Measurements from ENCODE around the gene OR5V1.
"Not testable (repeated sequence)": the region's sequence is repeated elsewhere in the genome, so short reads cannot be mapped to it uniquely, and the experiment has no call there.

Gene OR5V1

GRCh38 chr6:29368765-29369164 is at the start of gene OR5V1:
Gene OR5V1, minus strand, starts transcription at chr6:29368865. Its CDS starts 12,670 bp downstream, at chr6:29356195.
- no peak for DNase-seq (ENCODE audit: low spot score)

- DNase-seq (ENCODE audit: low spot score), result no peak
Observed at GRCh38 chr6:29414588-29414987, 45.9 kb upstream of the OR5V1 start, which contains the start of gene OR12D1. Gene OR12D1, plus strand, starts transcription at chr6:29414928.

GRCh38 chr6:29403801-29404200 is 35.1 kb upstream of the OR5V1 start:
- no peak for DNase-seq (ENCODE audit: low spot score)

GRCh38 chr6:29399525-29399924 is 30.9 kb upstream of the OR5V1 start:
- DNase-seq (ENCODE audit: low spot score), result no peak

- no peak for DNase-seq (ENCODE audit: low spot score)
Observed at GRCh38 chr6:29395331-29395730, 26.7 kb upstream of the OR5V1 start, which contains the start of gene OR12D2. Gene OR12D2, plus strand, starts transcription at chr6:29395631. Its CDS starts 1,069 bp downstream, at chr6:29396700.

- DNase-seq (ENCODE audit: low spot score), result no peak
Observed at GRCh38 chr6:29388533-29388932, 19.9 kb upstream of the OR5V1 start.

- no peak for DNase-seq (ENCODE audit: low spot score)
Observed at GRCh38 chr6:29376003-29376402, 7.3 kb upstream of the OR5V1 start.

GRCh38 chr6:29375191-29375590 is 6.5 kb upstream of the OR5V1 start, which contains the start of gene OR12D3:
Gene OR12D3, minus strand, starts transcription at chr6:29375291. Its CDS starts 4 bp downstream, at chr6:29375287.
- no peak for DNase-seq (ENCODE audit: low spot score)

- DNase-seq (ENCODE audit: low spot score), result no peak
Observed at GRCh38 chr6:29355603-29356002, 13.1 kb downstream of the OR5V1 start.

- DNase-seq (ENCODE audit: low spot score), result no peak
Observed at GRCh38 chr6:29354980-29355379, 13.7 kb downstream of the OR5V1 start.

GRCh38 chr6:29349348-29349747 is 19.3 kb downstream of the OR5V1 start:
- DNase-seq (ENCODE audit: low spot score), result not testable (repeated sequence)

GRCh38 chr6:29345380-29345779 is 23.3 kb downstream of the OR5V1 start:
- DNase-seq (ENCODE audit: low spot score), result no peak

- no peak for DNase-seq (ENCODE audit: low spot score)
Observed at GRCh38 chr6:29336269-29336668, 32.4 kb downstream of the OR5V1 start.

GRCh38 chr6:29332676-29333075 is 36.0 kb downstream of the OR5V1 start:
- DNase-seq (ENCODE audit: low spot score), result no peak

GRCh38 chr6:29325777-29326176 is 42.9 kb downstream of the OR5V1 start:
- DNase-seq (ENCODE audit: low spot score), result no peak

GRCh38 chr6:29323332-29323731 is 45.3 kb downstream of the OR5V1 start:
- DNase-seq (ENCODE audit: low spot score), result not testable (repeated sequence)

GRCh38 chr6:29319931-29320330 is 48.7 kb downstream of the OR5V1 start:
- no peak for DNase-seq (ENCODE audit: low spot score)
